PC-9 (cell line): ENCODE data around the gene NAPG. TPM values are rescaled to one million over a fixed set of nuclear protein-coding genes. Genes with fewer than 3 reads are reported as not detected.

Source experiments
- BruUV-seq: library from RNA; stranded (reverse); fragments of 400-500 nt; replicated peaks from 2 replicates; lab custom pipeline; 2021; lab: Mats Ljungman, UMichigan
- CTCF ChIA-PET: fragments of 300-600 bp; sonication (Branson Sonifier 250); formaldehyde crosslinking; loops from one replicate; lab custom pipeline; 2022; ENCODE audit warnings: antibody characterized with exemption; lab: Charles Lee
- POLR2A ChIA-PET: fragments of 300-600 bp; sonication (Branson Sonifier 250); formaldehyde crosslinking; loops from one replicate; lab custom pipeline; 2022; ENCODE audit warnings: antibody characterized with exemption; ENCODE audit not compliant: unreplicated experiment; lab: Charles Lee
- DNase-seq, 2 experiments: peaks; one replicate each; pipeline versions ENCODE4 v3.0.0 to v3.0.0-alpha.2; 2015 to 2022; ENCODE audit warnings: mixed read lengths in 1 of 2
- H2AFZ ChIP-seq: fragments of 200-600 bp; sonication (generic); 2 replicates; pipeline ENCODE4 v1.8.1; 2017; ENCODE audit warnings: antibody characterized with exemption
- H3F3A ChIP-seq: fragments of 200-600 bp; sonication (generic); 2 replicates; pipeline ENCODE4 v1.8.1; 2017; ENCODE audit warnings: antibody characterized with exemption, mild to moderate bottlenecking, low read depth; ENCODE audit not compliant: insufficient read depth
- H3K27ac ChIP-seq: fragments of 200-600 bp; sonication (generic); 2 replicates; pipeline ENCODE4 v1.6.1; 2016; ENCODE audit warnings: mixed run types
- H3K27me3 ChIP-seq: fragments of 200-600 bp; sonication (generic); 2 replicates; pipeline ENCODE4 v1.6.1; 2016; ENCODE audit warnings: low read depth, mixed run types; ENCODE audit not compliant: insufficient read depth
- H3K36me3 ChIP-seq: fragments of 200-600 bp; sonication (generic); 2 replicates; pipeline ENCODE4 v1.6.1; 2016; ENCODE audit warnings: low read depth, mixed run types
- H3K4me1 ChIP-seq: fragments of 200-600 bp; sonication (generic); replicated peaks from 2 replicates; pipeline ENCODE4 v1.6.1; 2016; ENCODE audit warnings: mixed run types; ENCODE audit not compliant: insufficient read depth
- H3K4me2 ChIP-seq: fragments of 200-600 bp; sonication (generic); 2 replicates; pipeline ENCODE4 v1.6.1; 2017; ENCODE audit warnings: mixed run types
- H3K4me3 ChIP-seq: fragments of 200-600 bp; sonication (generic); 2 replicates; pipeline ENCODE4 v1.6.1; 2016; ENCODE audit warnings: mixed run types
- H3K79me2 ChIP-seq: fragments of 200-600 bp; sonication (generic); 2 replicates; pipeline ENCODE4 v1.6.1; 2017; ENCODE audit warnings: low read depth, mixed run types
- H3K9me2 ChIP-seq: fragments of 200-600 bp; sonication (generic); 2 replicates; pipeline ENCODE4 v1.8.1; 2017; ENCODE audit warnings: mild to moderate bottlenecking; ENCODE audit not compliant: insufficient read depth
- H3K9me3 ChIP-seq: fragments of 200-600 bp; sonication (generic); 2 replicates; pipeline ENCODE4 v1.8.1; 2016; ENCODE audit warnings: low read depth; ENCODE audit not compliant: insufficient read depth
- H4K20me1 ChIP-seq: fragments of 200-600 bp; sonication (generic); 2 replicates; pipeline ENCODE4 v1.8.1; 2017; ENCODE audit not compliant: insufficient read depth
- CTCF ChIP-seq: fragments of 200-600 bp; sonication (generic); conservative IDR thresholded peaks from 2 replicates; pipeline ENCODE4 v1.6.1; 2017; ENCODE audit warnings: mixed run types, antibody characterized with exemption, mild to moderate bottlenecking, moderate library complexity
- EZH2 ChIP-seq: fragments of 200-600 bp; sonication (generic); IDR thresholded peaks from 2 replicates; pipeline ENCODE4 v1.8.0; 2017; ENCODE audit warnings: antibody characterized with exemption, low read depth
- intact Hi-C: fragments of 100-400 bp; cut with micrococcal nuclease; formaldehyde crosslinking; loops from one replicate; pipeline ENCODE4 v1.10.0; 2022; ENCODE audit not compliant: unreplicated experiment
- total RNA-seq: library from RNA; stranded (reverse); gene quantifications from 2 replicates; pipeline ENCODE4 v1.2.3, GENCODE V29; 2021

NAPG gene
- total RNA-seq, 1 experiment from 2014 or later: 28.1 TPM

GRCh38 chr18:10557085-10557677 lies 31.4 kb downstream of the NAPG start:
- BruUV-seq: no TSS peak

GRCh38 chr18:10558243-10558966 lies 32.6 kb downstream of the NAPG start:
- Histone ChIP-seq H3K9me2 (no peaks in the 10 kb centered on the region), H3K36me3 (peaks cover 6% of the 10 kb centered on the region; the same call in 1 of the 2 replicates), H2AFZ (no peak overlapping the region), H3K9me3 (no peaks in the 10 kb centered on the region), H4K20me1 (no peaks in the 10 kb centered on the region), H3F3A (no peaks in the 10 kb centered on the region), H3K79me2 (no peaks in the 10 kb centered on the region), H3K27me3 (no peaks in the 10 kb centered on the region), H3K4me1 (no peaks in the 10 kb centered on the region), H3K27ac (no peak overlapping the region), H3K4me2 (no peak overlapping the region), H3K4me3 (no peak overlapping the region)
- BruUV-seq: no TSS peak
- no peak for DNase-seq
- TF ChIP-seq CTCF: no peak
- TF ChIP-seq EZH2: no peak
- ChIA-PET CTCF (no interaction called here), POLR2A (interaction anchor here (0.5 kb wide), 1 partner anchor 995 kb away, joined by 4 read pairs; no protein-coding TSS in a partner anchor)
- intact Hi-C loops: no loop called here

More at GRCh38 chr18:10557085-10557677, 31.4 kb downstream of the NAPG start:
- Histone ChIP-seq H3K36me3 (peaks cover 15% of the 10 kb centered on the region), H2AFZ (no peak overlapping the region), H3K4me3 (no peak overlapping the region), H3K9me2 (no peaks in the 10 kb centered on the region), H3K27me3 (no peaks in the 10 kb centered on the region), H3K4me2 (no peak overlapping the region), H3K9me3 (no peaks in the 10 kb centered on the region), H3F3A (no peaks in the 10 kb centered on the region), H4K20me1 (no peaks in the 10 kb centered on the region), H3K4me1 (no peaks in the 10 kb centered on the region), H3K79me2 (no peaks in the 10 kb centered on the region), H3K27ac (no peak overlapping the region)
- ChIA-PET CTCF (no interaction called here), POLR2A (no interaction called here)
- no peak for DNase-seq
- TF ChIP-seq EZH2 (no peak), CTCF (no peak)
- intact Hi-C loops: no loop called here

GRCh38 chr18:10558967-10559298 lies 33.1 kb downstream of the NAPG start:
- Histone ChIP-seq H3K27me3 (no peaks in the 10 kb centered on the region), H3F3A (no peaks in the 10 kb centered on the region), H3K9me2 (no peaks in the 10 kb centered on the region), H3K79me2 (no peaks in the 10 kb centered on the region), H3K36me3 (0 out of 2 replicates have a peak, but pooled peaks cover 2% of the 10 kb centered on the region), H3K4me2 (no peak overlapping the region), H3K4me1 (no peaks in the 10 kb centered on the region), H4K20me1 (no peaks in the 10 kb centered on the region), H3K4me3 (no peak overlapping the region), H3K9me3 (no peaks in the 10 kb centered on the region), H3K27ac (no peak overlapping the region), H2AFZ (no peak overlapping the region)
- no peak for DNase-seq
- TF ChIP-seq EZH2: no peak
- no peak for TF ChIP-seq CTCF
- ChIA-PET CTCF (no interaction called here), POLR2A (interaction anchor here (0.5 to 0.6 kb wide), 2 partner anchors 222 to 995 kb away, joined by 3 to 4 read pairs; no protein-coding TSS in a partner anchor)
- intact Hi-C loops: no loop called here
- BruUV-seq: no TSS peak
